Right cardiac atrium (tissue), 5 donors: ENCODE data around the gene LYRM9. TPM values are rescaled to one million over a fixed set of nuclear protein-coding genes. Genes with fewer than 3 reads are reported as not detected.
"Not testable (repeated sequence)": the region's sequence is repeated elsewhere in the genome, so short reads cannot be mapped to it uniquely, and the experiment has no call there.

ENCODE experiments used
- ATAC-seq, 2 donors: fragments of 200-7000 bp; cut with Tn5 transposase; one replicate each; pipeline versions ENCODE4 v1.8.0 to v1.9.1; 2020; ENCODE audit warnings: moderate library complexity in 2 of 2, mild to moderate bottlenecking in 1 of 2
- DNase-seq, 3 donors: peaks; one replicate each; pipeline ENCODE4 v3.0.0-alpha.2; 2020
- H3K27ac ChIP-seq: one replicate; pipeline ENCODE4 v1.5.1; 2013; ENCODE audit warnings: mild to moderate bottlenecking, low read length, control low read depth, moderate library complexity
- H3K27me3 ChIP-seq: one replicate; pipeline ENCODE4 v1.6.1; 2013; ENCODE audit not compliant: control insufficient read depth, insufficient read depth
- H3K4me1 ChIP-seq: one replicate; pipeline ENCODE4 v1.6.1; 2013; ENCODE audit warnings: low read length; ENCODE audit not compliant: control insufficient read depth, insufficient read depth
- H3K4me3 ChIP-seq: one replicate; pipeline ENCODE4 v1.5.1; 2013; ENCODE audit warnings: low read length, control low read depth
- H3K9me3 ChIP-seq: one replicate; pipeline ENCODE4 v1.6.1; 2013; ENCODE audit warnings: low read length; ENCODE audit not compliant: control insufficient read depth
- WGBS: extraction: QIAGEN DNeasy Blood & Tissue Kit; methylation state at CpG from one replicate; pipeline ENCODE4 v1.1.7; 2013; 5-methylcytosine and 5-hydroxymethylcytosine counted together
- intact Hi-C, 4 donors: fragments of 100-400 bp; cut with DNase I; formaldehyde crosslinking; loops; one replicate each; pipeline versions ENCODE4 v1.11.0 to v1.14.0; 2022 to 2023
- polyA plus RNA-seq: library from polyadenylated mRNA; stranded (reverse); fragments of 200-250 nt; gene quantifications from one replicate; pipeline ENCODE4 v1.2.3, GENCODE V29; 2013
- total RNA-seq, 4 donors: library from RNA; stranded (reverse); fragmentation: NEBNext Ultra II Directional; extraction: Animal tissue kit (Norgen Biotek cat#: 25700); gene quantifications; one replicate each; pipeline ENCODE4 v1.2.1, GENCODE V29; 2021
- donor health status: healthy with polysubstance abuse.
- donor health status: DM: no; HTN: yes; CAD: no.
- donor health status: DM: no; HTN: no; CAD: no.
- donor health status: DM: no; HTN: yes; CAD: no; lungs with severe emphysema.
- donor health status: DM: yes; HTN: yes; CAD: no.

Gene LYRM9
- total and polyA plus RNA-seq, 5 donors = 9.0 to 20.8 (median 10.0) TPM

DNA sequence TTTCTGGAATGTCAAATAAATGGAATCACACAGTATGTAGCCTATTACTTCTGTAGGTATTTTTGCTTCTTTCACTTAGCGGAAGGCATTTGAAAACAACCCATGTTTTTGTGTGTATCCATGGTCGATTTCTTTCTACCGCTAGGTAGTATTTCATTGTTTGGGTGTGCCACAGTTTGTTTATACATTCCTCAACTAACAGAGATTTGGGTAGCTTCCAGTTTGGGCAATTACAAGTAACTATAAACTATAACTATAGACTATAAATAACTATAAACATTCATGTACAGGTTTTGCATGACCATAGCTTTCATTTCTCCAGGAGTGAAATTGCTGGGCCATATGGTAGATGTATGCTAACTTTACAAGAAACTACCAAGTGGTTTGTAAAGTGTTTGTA lies 40.1 kb downstream of the LYRM9 start:
- ATAC-seq = no peak
- intact Hi-C loops = no loop called here
- Histone ChIP-seq H3K4me3 (no peak overlapping the region), H3K27me3 (no peaks in the 10 kb centered on the region), H3K4me1 (no peaks in the 10 kb centered on the region), H3K9me3 (no peaks in the 10 kb centered on the region), H3K27ac (no peak overlapping the region)
- no peak for DNase-seq
- WGBS = 90% methylated on average over 3 of the region's 3 CpGs

DNA sequence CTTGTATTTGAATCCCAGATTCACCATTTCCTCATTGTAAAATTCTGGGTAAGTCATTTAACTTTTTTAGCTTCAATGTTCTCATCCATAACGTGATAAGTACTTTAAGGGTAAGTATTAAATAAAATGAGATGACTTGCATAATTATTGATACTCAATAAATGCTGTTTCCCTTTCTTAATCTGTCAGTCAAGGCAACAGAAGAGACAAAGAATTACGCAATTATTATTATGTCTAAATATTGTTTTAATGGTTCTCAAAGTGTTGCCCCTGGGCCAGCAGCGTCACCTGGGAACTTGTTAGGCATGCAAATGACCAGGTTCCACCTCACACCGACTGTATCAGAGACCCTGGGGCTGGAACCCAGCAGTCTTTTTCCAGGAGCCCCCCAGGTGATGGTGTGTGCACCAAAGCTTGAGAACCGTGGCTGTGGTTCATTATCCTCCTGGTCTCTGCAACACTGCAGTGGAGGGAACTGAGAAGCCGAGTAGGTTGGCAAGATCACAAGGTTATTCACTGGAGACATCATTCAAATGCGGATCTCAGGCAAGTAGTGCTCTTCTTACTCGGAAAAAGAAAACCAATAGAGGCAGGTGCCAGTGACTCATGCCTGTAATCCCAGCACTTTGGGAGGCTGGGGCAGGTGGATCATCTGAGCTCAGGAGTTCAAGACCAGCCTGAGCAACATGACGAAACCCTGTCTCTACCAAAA lies 43.5 kb downstream of the LYRM9 start:
- Histone ChIP-seq H3K4me3 (no peak overlapping the region), H3K4me1 (no peaks in the 10 kb centered on the region)
- 75% methylated on average over 9 of the region's 9 CpGs for WGBS

DNA sequence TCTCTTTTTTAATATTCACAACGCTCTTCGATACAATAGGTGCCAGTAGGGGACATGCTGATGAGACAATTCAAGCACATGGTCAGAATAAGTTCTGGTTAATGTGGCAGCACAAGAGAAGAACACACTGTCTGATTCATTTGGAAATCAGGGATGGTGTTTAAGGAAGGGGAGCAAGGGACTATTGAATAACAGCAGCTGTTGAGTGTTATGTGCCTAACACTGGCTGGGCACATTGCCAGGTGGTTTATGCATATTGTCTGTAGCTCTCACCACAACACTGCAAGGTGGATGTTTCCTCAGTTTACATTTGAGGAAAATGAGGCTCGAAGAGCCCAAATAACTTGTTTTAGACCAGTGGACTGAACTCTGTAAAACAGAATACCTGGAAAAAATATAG lies 44.2 kb downstream of the LYRM9 start:
- H3K4me1 ChIP-seq = no peaks in the 10 kb centered on the region
- H3K9me3 ChIP-seq = no peaks in the 10 kb centered on the region
- intact Hi-C loops = no loop called here
- ATAC-seq = no peak
- H3K27me3 ChIP-seq = no peaks in the 10 kb centered on the region
- no peak overlapping the region for H3K4me3 ChIP-seq
- DNase-seq = no peak
- no peak overlapping the region for H3K27ac ChIP-seq
- WGBS = 89% methylated on average over 3 of the region's 3 CpGs

More for the DNA sequence above, 43.5 kb downstream of the LYRM9 start:
- intact Hi-C loops = no loop called here
- ATAC-seq (no peak), DNase-seq (no peak)
- H3K27me3 ChIP-seq = no peaks in the 10 kb centered on the region
- H3K9me3 ChIP-seq = no peaks in the 10 kb centered on the region
- H3K27ac ChIP-seq = no peak overlapping the region

DNA sequence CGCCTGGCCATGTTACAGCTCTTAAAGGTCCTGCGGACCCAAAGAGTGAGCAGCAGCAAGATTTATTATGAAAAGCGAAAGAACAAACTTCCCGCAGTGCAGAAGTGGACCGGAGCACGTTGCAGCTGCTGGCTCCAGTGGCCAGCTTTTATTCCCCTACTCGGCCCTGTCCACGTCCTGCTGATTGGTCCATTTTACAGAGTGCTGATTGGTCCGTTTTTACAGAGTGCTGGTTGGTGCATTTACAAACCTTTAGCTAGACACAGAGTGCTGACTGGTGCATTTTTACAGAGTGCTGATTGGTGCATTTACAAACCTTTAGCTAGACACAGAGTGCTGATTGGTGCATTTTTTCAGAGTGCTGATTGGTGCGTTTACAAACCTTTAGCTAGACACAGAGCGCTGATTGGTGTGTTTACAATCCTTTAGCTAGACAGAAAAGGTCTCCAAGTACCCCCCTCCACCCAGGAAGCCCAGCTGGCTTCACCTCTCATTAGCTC lies 46.3 kb downstream of the LYRM9 start:
- H3K4me1 ChIP-seq, H3K4me3 ChIP-seq, H3K9me3 ChIP-seq, intact Hi-C loops, H3K27ac ChIP-seq, ATAC-seq, H3K27me3 ChIP-seq, DNase-seq: not testable (repeated sequence)
- 88% methylated on average over 11 of the region's 11 CpGs for WGBS

DNA sequence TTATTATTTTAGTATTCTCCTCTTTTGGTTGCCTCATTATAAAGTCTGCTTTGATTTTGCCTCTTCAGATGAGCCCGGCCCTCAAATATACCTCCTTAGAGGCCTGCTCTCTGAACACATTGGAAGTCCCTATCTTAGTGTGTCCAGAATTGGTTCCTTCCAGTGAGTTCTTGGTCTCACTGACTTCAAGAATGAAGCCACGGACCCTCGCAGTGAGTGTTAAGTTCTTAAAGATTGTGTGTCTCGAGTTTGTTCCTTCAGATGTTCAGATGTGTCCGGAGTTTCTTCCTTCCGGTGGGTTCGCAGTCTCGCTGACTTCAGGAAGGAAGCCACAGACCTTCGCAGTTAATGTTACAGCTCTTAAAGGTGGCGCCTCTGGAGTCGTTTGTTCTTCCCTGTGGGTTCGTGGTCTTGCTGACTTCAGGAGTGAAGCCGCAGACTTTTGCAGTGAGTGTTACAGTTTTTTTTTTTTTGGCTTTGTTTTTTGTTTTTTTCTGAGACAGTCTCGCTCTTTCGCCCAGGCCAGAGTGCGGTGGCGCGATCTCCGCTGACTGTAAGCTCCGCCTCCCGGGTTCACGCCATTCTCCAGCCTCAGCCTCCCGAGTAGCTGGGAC lies 47.0 kb downstream of the LYRM9 start:
- 79% methylated on average over 23 of the region's 23 CpGs for WGBS
- Histone ChIP-seq H3K9me3 (no peaks in the 10 kb centered on the region), H3K4me1 (no peaks in the 10 kb centered on the region), H3K4me3 (no peak overlapping the region), H3K27me3 (no peaks in the 10 kb centered on the region), H3K27ac (no peak overlapping the region)
- intact Hi-C loops = no loop called here
- peak in 1 of 3 donors; percentile 39 for DNase-seq
- no peak for ATAC-seq

DNA sequence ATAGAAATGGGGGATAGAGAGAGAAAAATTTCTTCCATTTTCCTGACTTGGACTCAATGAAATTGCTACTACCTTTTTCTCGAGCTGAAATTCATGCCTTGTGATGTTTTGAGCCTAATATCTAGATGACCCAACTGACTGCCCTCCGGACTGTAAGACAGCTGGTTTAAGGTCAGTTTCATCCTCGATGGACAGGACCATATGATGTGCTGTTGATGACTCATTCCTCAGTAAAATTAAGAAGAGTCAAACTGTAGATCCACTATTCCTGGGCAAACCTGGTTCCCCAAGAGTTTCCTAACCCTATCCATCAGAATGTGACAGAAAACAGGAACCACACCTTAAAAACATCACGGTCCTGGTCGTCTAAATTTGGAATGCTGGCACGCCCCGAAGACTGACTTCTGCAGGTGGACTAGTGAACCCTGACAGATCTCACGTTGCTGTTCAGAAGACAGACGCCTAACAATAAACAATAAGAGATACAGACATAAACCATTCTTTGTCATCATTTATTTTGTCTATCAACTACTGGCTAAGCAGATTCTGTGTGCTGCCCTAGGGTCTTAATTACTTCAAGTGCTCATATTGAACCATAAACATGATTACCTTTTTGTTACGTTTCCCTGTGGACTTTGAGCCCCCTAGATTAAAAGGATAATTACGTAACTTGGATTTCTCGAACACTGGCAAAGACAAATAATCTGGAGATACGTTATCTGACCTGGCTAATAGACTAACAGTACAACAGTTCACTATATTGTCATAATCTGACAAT lies 47.7 kb downstream of the LYRM9 start:
- DNase-seq (no peak), ATAC-seq (no peak)
- Histone ChIP-seq H3K4me1 (no peaks in the 10 kb centered on the region), H3K27ac (no peak overlapping the region), H3K27me3 (no peaks in the 10 kb centered on the region), H3K4me3 (no peak overlapping the region), H3K9me3 (no peaks in the 10 kb centered on the region)
- 69% methylated on average over 13 of the region's 13 CpGs for WGBS
- intact Hi-C loops = no loop called here

- Histone ChIP-seq H3K9me3 (no peaks in the 10 kb centered on the region), H3K27me3 (no peaks in the 10 kb centered on the region), H3K27ac (no peak overlapping the region), H3K4me1 (no peaks in the 10 kb centered on the region), H3K4me3 (no peak overlapping the region)
- no peak for DNase-seq
- intact Hi-C loops = no loop called here
- ATAC-seq = no peak
- WGBS = 96% methylated on average over 1 of the region's 1 CpG
Observed at GRCh38 chr17:27840688-27841087, 52.5 kb downstream of the LYRM9 start.

- H3K27me3 ChIP-seq, H3K9me3 ChIP-seq, DNase-seq, H3K4me3 ChIP-seq, intact Hi-C loops, H3K27ac ChIP-seq, ATAC-seq, H3K4me1 ChIP-seq: not testable (repeated sequence)
- WGBS = no CpG with 5 or more reads among the region's 1 CpG
Observed at GRCh38 chr17:27840406-27840678, 52.8 kb downstream of the LYRM9 start.

GRCh38 chr17:27839571-27840405 lies 53.4 kb downstream of the LYRM9 start:
- H3K27me3 ChIP-seq, H3K9me3 ChIP-seq, H3K27ac ChIP-seq, intact Hi-C loops, ATAC-seq, DNase-seq, H3K4me3 ChIP-seq, H3K4me1 ChIP-seq: not testable (repeated sequence)
- WGBS = 61% methylated on average over 1 of the region's 4 CpGs

DNA sequence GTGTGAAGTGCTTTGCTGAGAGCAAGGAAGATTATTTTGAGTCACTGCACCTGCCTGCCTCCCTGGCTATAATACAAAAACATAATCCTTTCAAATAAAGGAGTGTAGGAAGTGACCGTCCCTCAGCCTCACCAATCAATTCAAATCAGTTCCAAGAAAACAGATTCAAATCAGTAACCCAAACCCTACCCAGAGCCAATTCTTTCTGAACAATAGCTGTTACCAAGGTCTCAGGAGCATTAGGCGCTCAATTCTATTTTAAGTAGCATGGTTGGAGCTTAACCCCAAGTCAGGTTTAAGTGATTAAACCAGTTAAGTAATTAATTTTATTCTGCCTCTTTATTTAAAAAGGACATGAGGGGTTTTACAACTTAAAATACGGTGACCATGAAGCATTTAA lies 54.6 kb downstream of the LYRM9 start:
- ATAC-seq, H3K9me3 ChIP-seq, H3K27ac ChIP-seq, H3K27me3 ChIP-seq, H3K4me1 ChIP-seq, H3K4me3 ChIP-seq, DNase-seq, intact Hi-C loops: not testable (repeated sequence)
- 72% methylated on average over 2 of the region's 3 CpGs for WGBS
